GM21423 (cell line): Measurements from ENCODE around the gene CDK14.
"Not testable (repeated sequence)": the region's sequence is repeated elsewhere in the genome, so short reads cannot be mapped to it uniquely, and the experiment has no call there.

ENCODE experiments used
- ATAC-seq: cut with Tn5 transposase; IDR thresholded peaks from one replicate; pipeline ENCODE4 v1.9.1; 2021; ENCODE audit warnings: mild to moderate bottlenecking, moderate library complexity; ENCODE audit not compliant: unreplicated experiment

Gene CDK14

DNA sequence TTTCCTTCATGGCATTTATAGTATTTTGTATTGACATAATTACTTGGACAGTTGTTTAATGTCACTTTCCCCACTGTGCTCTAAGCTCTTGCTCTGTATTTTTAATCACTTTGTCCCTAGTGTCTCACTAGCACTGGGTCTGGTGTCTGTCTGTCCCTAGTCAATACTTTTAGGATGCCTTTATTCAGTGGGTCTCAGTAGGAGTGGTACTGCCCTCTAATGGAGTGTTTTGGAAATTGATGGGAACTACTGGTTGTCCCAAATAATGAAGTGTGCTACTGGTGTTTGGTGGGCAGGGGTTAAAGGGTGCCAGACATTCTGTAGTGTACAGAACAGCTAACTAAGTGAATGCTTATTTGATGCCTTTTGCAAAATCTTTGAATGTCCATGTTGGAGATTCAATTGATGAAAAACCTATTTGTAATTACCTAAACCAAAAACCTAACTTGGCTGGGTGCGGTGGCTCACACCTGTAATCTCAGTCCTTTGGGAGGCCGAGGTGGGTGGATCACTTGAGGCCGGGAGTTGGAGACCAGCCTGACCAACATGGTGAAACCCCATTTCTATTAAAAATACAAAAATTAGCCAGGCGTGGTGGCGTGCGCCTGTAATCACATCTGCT is 33.3 kb downstream of the CDK14 start:
- peak; percentile 80 for ATAC-seq

DNA sequence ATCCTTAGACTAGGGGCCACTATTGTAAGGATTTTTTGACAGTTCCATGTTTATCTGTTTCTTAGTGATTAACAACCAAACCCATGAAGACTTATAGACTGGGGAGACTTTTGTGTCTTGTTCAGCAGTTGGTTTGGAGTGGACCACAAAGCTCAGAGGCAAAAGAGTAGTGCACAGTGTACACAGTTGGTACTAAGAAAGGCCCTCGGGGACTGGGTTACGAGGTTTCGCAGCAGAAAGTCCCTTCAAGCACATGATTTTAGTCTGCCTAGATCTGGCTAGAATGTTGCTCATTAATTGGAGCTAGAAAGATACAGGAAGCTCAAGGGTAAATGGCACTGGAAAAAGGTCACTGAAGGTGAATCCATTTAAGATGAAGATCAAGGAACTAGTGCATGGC is 35.4 kb downstream of the CDK14 start:
- no peak for ATAC-seq

GRCh38 chr7:90639683-90640082 is 43.6 kb downstream of the CDK14 start:
- not testable (repeated sequence) for ATAC-seq

DNA sequence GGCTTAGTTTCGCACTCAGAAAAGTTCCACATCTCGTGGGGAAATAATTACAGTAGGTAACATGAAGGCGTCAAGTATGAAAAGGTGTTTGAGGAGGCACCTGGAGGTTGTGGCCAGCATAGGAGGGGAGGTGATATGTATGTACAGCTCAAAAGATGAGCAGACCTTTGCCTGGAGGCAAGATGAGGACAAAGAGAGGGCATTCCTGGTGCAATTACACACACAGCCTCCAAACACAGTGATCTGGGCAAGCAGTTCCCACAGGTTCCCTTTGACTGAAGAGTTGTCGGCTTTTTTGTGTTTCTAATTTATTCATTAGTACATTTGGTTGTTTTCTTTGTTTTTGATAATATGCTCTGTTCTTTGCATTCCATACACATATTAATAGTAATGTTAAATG is 46.9 kb downstream of the CDK14 start:
- ATAC-seq = no peak

DNA sequence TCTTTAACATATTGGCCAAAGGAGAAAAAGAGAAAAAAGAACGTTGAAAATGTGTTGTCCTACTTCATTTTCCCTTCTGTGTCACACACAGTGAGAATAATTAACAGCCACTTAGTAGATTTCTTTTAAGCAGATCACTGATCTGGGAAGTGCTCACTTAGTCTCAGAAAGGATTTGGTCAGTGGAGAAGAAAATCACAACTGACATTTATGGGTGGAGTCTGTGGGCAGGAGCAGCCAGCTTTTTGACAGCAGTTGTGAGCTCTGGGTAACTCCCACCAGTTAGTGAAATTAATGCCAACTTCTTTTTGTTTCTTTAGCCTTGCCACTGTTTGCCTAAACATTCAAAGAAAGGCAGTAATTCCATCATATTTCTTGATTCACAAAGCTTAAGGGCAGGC is 49.7 kb downstream of the CDK14 start:
- peak; percentile 75 for ATAC-seq

- peak; percentile 45 for ATAC-seq
Measured at GRCh38 chr7:90648107-90648506, 52.0 kb downstream of the CDK14 start.

- no peak for ATAC-seq
Measured at GRCh38 chr7:90648834-90649233, 52.7 kb downstream of the CDK14 start.

GRCh38 chr7:90654718-90655427 is 58.8 kb downstream of the CDK14 start:
- no peak for ATAC-seq

DNA sequence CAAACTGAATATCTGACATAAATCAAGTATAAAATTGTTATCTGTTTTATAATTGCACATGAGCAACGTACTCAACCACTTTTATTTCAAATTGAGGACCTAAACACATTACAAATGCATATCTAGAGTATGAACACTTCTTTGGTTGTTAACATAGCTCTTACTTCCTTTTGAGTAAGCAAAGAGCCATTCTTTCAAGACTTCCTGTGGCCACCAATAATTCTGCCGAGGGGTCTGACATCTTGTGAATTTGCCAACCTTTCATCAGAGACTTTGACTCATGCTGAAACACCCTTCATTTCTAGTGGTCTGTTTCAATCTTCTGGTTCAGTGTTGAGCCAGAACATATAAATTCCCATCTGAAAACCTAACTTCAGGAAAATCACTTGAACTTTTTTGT is 59.4 kb downstream of the CDK14 start:
- peak; percentile 56 for ATAC-seq

DNA sequence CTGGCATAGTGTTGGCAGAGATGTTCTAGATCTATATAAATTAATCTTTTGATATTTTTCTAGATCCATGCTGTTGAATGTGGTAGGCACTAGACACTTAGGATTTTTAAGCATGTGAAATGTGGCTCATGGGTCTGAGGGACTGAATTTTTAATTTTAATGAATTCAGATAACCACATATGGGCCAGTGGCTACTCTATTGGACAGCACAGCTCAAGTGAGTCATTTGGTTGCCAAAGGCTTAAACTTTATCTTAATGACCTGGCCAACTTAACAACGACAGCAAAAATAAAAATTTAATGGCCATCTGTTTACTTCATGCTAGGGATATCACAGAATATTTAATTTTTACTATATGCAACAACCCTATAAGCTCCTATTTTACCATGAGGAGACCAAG is 61.4 kb downstream of the CDK14 start:
- no peak for ATAC-seq

- ATAC-seq = no peak
Measured at GRCh38 chr7:90660100-90660499, 64.0 kb downstream of the CDK14 start.

- peak; percentile 44 for ATAC-seq
Measured at GRCh38 chr7:90660819-90661218, 64.7 kb downstream of the CDK14 start.

DNA sequence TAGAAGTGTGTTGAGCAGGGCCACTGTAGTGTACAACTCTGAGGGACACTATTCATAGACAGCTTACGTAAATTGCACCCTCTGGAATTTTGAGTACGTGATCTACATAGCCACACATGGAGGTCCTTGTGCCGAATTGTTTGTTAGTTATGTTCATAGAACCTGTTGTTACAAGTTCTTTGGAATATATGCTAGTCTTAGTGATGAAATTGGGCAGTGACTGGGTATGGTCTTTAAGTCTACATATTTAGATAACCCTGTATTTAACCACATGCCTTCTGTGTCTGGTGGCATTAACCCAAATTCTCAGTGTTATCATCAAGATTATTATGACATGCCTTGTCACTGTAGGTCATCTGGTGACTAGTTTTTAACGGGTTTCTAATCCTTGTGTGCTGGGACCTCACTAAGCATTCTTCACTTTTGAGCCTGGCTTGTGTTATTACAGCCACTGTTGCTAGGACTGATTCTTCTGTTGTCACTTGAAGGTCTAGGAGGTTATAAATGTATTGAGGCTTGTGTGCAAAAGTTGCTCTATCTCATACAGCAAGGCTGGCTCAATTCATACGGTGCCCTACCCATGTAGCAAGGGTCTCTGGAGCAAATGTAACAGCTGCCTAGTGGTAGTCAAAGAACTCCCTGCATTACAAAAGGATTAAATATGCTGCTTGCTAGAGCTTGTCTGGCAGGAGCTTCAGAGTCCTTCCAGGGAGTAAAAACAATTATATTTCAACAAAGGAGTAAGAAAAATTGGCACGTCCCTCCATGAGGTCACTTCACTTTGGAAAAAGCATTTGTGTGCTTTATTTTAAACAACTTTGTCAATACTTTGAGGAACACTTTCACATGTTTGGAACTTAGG is 65.4 kb downstream of the CDK14 start:
- no peak for ATAC-seq

GRCh38 chr7:90663176-90663575 is 67.1 kb downstream of the CDK14 start:
- no peak for ATAC-seq

DNA sequence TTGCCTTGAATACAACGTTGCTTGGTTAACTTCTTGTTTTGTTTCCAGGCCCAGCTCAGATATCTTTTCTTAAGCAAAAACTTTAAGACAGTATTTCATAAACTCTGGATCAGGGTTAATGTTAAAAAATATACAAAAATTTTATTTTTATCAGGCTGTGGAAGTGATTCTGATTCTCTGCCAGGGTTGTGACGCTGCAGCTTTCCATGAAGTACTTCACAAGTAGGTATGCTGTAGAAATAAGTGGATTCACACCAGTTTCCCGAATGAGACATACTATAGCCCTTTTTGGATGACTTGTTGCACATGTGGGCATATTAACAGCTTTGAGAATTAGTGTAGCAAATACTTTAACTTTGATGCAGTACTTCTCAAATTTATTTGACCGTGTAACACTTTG is 70.1 kb downstream of the CDK14 start:
- no peak for ATAC-seq

DNA sequence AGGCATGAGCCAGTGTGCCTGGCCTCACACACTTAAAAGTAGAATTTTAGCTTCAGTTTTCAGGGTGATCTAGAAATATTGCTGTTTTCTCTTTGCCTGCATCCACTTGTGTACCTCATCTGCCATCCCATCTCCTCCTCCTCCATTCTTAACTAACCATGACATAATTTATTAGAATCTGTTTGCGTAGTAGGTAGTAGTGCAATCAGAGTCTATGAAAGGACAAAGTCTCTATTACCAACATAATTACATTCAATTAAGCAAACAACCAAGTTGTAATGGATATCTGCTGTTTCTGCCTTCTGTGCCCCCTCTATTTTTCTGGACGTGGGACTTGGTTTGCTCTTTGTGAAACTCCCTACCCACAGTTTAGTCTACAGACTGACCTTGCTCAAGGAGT is 72.9 kb downstream of the CDK14 start:
- ATAC-seq = no peak

DNA sequence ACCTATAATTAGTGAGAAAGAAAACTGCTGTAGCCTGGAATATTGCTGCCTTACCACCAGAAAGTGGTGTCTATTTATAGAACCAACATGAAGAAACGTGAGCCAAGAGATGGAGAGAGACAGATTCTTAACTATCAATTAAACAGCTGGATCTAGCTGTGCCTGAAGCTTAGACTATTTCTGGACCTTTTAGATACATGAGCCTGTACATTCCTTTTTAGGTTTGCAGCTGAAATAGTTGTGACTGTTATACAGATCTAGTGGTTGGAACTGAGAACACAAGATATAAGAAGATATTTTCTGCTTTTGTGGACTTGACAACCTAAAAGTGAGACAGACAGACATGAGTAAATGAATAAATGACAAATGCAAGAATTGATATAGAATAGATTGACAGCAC is 73.4 kb downstream of the CDK14 start:
- ATAC-seq = no peak

DNA sequence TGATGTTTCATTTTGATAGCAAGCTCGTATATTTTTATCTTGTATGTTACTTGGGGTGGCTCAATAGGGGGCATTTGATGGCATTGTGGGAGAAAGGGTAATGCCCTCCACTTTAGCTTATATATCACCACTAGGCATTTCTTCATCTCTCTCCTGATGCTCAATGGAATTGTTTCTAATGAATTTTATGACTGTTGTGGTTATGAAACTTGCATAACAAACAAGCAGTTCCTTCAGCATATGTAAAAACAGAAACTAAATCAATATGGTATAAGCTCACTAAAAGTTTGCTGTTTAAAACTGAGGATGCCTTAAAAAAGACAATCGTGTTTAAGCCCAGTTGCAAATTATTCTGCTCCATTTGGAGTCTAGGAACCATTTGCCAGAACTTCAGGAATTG is 75.5 kb downstream of the CDK14 start:
- no peak for ATAC-seq

DNA sequence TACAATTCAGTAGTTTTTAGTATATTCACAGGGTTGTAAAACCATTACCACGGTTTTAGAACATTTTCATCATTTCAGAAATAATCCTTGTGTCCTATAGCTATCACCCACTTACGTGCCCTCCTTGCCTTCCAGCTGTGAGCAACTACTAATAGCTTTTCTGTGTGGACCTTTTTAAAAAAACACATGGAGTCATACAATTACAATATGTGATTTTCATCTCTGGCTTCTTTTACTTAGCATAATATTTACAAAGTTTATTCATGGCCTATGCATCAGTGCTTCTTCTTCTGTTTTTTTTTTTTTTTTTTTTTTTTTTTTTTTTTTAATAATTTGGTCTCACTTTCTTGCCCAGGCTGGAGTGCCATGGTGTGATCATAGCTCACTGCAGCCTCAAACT is 76.1 kb downstream of the CDK14 start:
- ATAC-seq = no peak

DNA sequence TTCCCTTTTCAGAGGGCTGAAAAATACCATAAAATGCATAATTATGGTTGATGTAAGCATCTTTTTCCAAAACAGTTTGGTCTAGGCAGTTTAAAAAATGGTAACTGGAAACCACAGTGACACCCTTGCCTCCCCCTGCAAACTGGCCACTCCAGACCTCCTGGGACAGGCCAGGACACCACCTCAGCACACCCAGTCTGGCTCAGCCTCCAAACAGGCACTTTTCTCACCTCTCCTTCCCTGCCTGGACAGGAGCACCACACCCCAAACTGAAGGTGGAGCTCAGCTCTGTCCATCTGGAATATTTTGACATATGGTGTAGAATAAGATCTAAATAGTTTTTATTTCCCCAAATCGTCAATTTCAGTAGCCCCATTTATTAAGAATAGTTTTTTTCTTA is 78.5 kb downstream of the CDK14 start:
- ATAC-seq = no peak

DNA sequence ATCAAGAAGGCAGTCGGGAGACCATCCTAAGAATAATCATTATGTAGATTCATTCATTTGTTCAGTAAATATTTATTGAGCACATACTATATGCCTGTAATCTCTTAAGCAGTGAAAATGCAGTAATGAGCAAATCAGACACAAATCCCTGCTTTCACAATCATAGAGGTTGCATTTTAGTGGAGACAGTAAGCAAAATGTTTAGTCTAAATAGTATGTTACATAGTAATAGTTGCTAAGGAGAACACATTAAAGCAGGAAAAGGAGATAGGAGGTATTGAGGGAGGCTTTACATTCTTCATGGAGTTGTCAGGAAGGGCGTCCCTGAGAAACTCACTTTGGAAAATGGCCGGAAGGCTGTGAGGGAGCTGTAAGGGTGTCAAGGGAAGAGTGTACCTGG is 79.9 kb downstream of the CDK14 start:
- no peak for ATAC-seq
